GM19193 (cell line): ENCODE results near the gene NAT10.

Source experiments
- POLR2A ChIP-seq: IDR thresholded peaks from 4 replicates; pipeline ENCODE4 v1.6.1; 2011; ENCODE audit not compliant: insufficient read depth, insufficient read length; ENCODE audit errors: extremely low read depth

Gene NAT10

GRCh38 chr11:34185926-34186841, 80.8 kb downstream of the NAT10 start:
- TF ChIP-seq POLR2A: no peak

GRCh38 chr11:34188181-34188580, 82.8 kb downstream of the NAT10 start:
- no peak for TF ChIP-seq POLR2A

GRCh38 chr11:34189191-34189590, 83.8 kb downstream of the NAT10 start:
- TF ChIP-seq POLR2A: no peak

- TF ChIP-seq POLR2A: no peak
Measured at GRCh38 chr11:34190192-34191139, 85.0 kb downstream of the NAT10 start.

- no peak for TF ChIP-seq POLR2A
Measured at GRCh38 chr11:34191578-34191977, 86.1 kb downstream of the NAT10 start.

GRCh38 chr11:34192481-34193401, 87.3 kb downstream of the NAT10 start:
- TF ChIP-seq POLR2A: no peak

GRCh38 chr11:34194576-34195335, 89.3 kb downstream of the NAT10 start:
- TF ChIP-seq POLR2A: no peak
